ENCODE data around the gene BCR.

DNA sequence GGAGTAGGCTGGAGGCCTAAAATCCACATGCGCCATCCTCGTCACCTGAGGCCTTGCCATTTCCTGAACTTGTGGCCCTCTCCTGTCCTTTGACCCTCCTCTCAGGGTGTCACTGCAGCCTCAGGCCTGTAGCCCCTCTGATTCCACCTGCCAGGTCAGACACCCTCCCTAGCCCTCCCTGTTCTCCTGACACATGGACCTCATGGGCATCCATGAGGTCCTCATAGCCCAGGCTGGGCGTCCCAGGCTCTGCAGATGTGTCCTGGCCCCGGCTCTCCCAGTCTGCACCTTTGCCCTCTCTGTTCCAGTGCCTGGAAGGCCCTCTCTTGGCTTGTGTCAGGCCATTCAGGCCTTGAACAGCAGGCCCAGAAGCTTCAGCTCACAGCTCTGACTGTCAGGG lies 19.3 kb upstream of the BCR start:
- TF ChIP-seq, protein P1, sequence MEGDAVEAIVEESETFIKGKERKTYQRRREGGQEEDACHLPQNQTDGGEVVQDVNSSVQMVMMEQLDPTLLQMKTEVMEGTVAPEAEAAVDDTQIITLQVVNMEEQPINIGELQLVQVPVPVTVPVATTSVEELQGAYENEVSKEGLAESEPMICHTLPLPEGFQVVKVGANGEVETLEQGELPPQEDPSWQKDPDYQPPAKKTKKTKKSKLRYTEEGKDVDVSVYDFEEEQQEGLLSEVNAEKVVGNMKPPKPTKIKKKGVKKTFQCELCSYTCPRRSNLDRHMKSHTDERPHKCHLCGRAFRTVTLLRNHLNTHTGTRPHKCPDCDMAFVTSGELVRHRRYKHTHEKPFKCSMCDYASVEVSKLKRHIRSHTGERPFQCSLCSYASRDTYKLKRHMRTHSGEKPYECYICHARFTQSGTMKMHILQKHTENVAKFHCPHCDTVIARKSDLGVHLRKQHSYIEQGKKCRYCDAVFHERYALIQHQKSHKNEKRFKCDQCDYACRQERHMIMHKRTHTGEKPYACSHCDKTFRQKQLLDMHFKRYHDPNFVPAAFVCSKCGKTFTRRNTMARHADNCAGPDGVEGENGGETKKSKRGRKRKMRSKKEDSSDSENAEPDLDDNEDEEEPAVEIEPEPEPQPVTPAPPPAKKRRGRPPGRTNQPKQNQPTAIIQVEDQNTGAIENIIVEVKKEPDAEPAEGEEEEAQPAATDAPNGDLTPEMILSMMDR (IDR thresholded peaks at IDR 0.05; ENCODE audit: low read depth, low read length), result no peak
- TF ChIP-seq MYC (IDR thresholded peaks at IDR 0.05; ENCODE audit: low read depth, low read length), result no peak
- TF ChIP-seq, protein P2, sequence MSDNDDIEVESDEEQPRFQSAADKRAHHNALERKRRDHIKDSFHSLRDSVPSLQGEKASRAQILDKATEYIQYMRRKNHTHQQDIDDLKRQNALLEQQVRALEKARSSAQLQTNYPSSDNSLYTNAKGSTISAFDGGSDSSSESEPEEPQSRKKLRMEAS (IDR thresholded peaks at IDR 0.05; ENCODE audit: low read depth, low read length), result no peak

Data from NB4 (cell line).